Tibial nerve (tissue), 4 donors: Measurements from ENCODE around the gene TIMM22.

Experiments used
- EP300 ChIP-seq, 2 donors: sonication (generic); formaldehyde crosslinking; IDR thresholded peaks; one replicate each; pipeline ENCODE4 v1.6.1; 2017; ENCODE audit warnings: antibody characterized with exemption in 2 of 2, mild to moderate bottlenecking in 1 of 2
- POLR2A ChIP-seq, 2 donors: fragments of 450-650 bp; IDR thresholded peaks; one replicate each; pipeline ENCODE4 v1.6.1; 2017; ENCODE audit warnings: antibody characterized with exemption in 2 of 2, mild to moderate bottlenecking in 2 of 2, moderate library complexity in 2 of 2
- TF ChIP-seq, protein P1 (sequence below), 5 experiments: fragments of 200-600 bp in 3 of 5; fragments of 450-650 bp in 2 of 5; sonication (generic) in 3 of 5; IDR thresholded peaks; one replicate each; pipeline ENCODE4 v1.5.1; 2016 to 2019; ENCODE audit warnings: antibody characterized with exemption in 5 of 5, mild to moderate bottlenecking in 3 of 5, moderate library complexity in 2 of 5

DNA sequence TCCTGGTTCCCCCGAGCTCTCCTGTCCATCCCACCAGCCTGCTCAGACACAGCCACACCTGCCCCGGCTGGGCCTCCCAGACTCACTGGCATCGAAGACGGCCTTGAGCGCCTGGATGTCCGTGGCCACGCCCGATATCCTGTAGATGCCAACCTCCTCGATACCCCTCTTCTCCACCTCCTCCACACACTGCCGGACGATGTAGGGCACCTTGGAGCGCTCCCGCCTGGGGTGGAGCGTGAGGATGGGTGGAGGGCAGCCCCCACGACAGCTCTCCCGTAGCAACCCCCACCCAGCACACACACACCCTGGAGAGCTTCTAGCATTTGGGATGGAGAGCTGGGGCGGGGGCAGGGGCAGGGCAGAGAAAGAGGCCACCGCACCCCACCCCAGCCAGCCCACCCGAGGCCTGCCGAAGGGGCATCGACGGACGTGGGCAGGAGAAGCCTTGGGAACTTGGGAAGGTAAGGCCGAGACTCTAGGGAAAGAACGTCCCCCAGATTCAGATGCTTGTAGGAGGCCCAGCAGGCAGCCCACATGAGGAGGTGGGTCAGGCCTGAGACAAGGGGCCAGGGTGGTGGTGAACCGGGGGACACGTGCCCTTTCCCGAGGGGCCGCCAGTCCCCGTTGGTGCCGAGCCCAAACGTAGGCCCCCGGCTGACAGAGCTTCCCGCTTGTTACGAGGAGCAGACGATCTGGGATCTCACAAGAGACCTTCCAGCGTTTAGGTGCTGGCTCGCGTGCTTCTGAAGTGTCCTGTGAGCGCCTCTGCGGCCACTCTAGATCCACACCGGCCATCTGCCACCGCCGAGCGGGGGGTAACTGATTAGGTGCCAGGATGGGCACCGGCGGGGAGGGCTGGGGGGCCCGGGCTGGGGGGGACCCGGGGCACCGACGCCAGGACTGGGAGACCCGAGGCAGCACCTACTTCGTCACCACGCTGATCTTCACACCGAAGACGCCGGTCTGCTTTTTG is 15.1 kb downstream of the TIMM22 start:
- TF ChIP-seq, protein P1, sequence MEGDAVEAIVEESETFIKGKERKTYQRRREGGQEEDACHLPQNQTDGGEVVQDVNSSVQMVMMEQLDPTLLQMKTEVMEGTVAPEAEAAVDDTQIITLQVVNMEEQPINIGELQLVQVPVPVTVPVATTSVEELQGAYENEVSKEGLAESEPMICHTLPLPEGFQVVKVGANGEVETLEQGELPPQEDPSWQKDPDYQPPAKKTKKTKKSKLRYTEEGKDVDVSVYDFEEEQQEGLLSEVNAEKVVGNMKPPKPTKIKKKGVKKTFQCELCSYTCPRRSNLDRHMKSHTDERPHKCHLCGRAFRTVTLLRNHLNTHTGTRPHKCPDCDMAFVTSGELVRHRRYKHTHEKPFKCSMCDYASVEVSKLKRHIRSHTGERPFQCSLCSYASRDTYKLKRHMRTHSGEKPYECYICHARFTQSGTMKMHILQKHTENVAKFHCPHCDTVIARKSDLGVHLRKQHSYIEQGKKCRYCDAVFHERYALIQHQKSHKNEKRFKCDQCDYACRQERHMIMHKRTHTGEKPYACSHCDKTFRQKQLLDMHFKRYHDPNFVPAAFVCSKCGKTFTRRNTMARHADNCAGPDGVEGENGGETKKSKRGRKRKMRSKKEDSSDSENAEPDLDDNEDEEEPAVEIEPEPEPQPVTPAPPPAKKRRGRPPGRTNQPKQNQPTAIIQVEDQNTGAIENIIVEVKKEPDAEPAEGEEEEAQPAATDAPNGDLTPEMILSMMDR (IDR thresholded peaks at IDR 0.05) = no peak
- TF ChIP-seq POLR2A (IDR thresholded peaks at IDR 0.05) (no peak), EP300 (IDR thresholded peaks at IDR 0.05) (no peak)
